ENCODE results near the gene CEP112. TPM values are rescaled to one million over a fixed set of nuclear protein-coding genes. Genes with fewer than 3 reads are reported as not detected.
"Not testable (repeated sequence)": the region's sequence is repeated elsewhere in the genome, so short reads cannot be mapped to it uniquely, and the experiment has no call there.

CEP112 gene
- total RNA-seq, 1 donor from 2014 or later, result 3.1 TPM

- ATAC-seq (no peak), DNase-seq (ENCODE audit: low spot score) (no peak)
These were observed 394.8 kb downstream of the CEP112 start for GRCh38 chr17:65797101-65797500.

GRCh38 chr17:65794572-65794971 is 397.4 kb downstream of the CEP112 start:
- ATAC-seq (peak; percentile 85), DNase-seq (ENCODE audit: low spot score) (no peak)

GRCh38 chr17:65790241-65790640 is 401.7 kb downstream of the CEP112 start:
- no peak for DNase-seq (ENCODE audit: low spot score)
- no peak for ATAC-seq

GRCh38 chr17:65787503-65787902 is 404.4 kb downstream of the CEP112 start:
- ATAC-seq, result no peak
- DNase-seq (ENCODE audit: low spot score), result no peak

- ATAC-seq (no peak), DNase-seq (ENCODE audit: low spot score) (no peak)
These were observed 405.5 kb downstream of the CEP112 start for GRCh38 chr17:65786479-65786878.

- peak; percentile 51 for ATAC-seq
- DNase-seq (ENCODE audit: low spot score), result no peak
These were observed 406.8 kb downstream of the CEP112 start for GRCh38 chr17:65785109-65785508.

- ATAC-seq (peak; percentile 56), DNase-seq (ENCODE audit: low spot score) (no peak)
These were observed 408.0 kb downstream of the CEP112 start for GRCh38 chr17:65783845-65784334.

- not testable (repeated sequence) for ATAC-seq; DNase-seq (ENCODE audit: low spot score)
These were observed 409.7 kb downstream of the CEP112 start for GRCh38 chr17:65782104-65782706.

GRCh38 chr17:65780111-65780510 is 411.8 kb downstream of the CEP112 start:
- no peak for DNase-seq (ENCODE audit: low spot score)
- ATAC-seq, result no peak

- no peak for DNase-seq (ENCODE audit: low spot score)
- no peak for ATAC-seq
These were observed 415.0 kb downstream of the CEP112 start for GRCh38 chr17:65776890-65777289.

GRCh38 chr17:65774787-65775186 is 417.1 kb downstream of the CEP112 start:
- ATAC-seq (peak; percentile 15), DNase-seq (ENCODE audit: low spot score) (no peak)

GRCh38 chr17:65772989-65773388 is 418.9 kb downstream of the CEP112 start:
- ATAC-seq (no peak), DNase-seq (ENCODE audit: low spot score) (no peak)

GRCh38 chr17:65771704-65772103 is 420.2 kb downstream of the CEP112 start:
- no peak for ATAC-seq
- DNase-seq (ENCODE audit: low spot score), result no peak

- ATAC-seq (no peak), DNase-seq (ENCODE audit: low spot score) (no peak)
These were observed 428.1 kb downstream of the CEP112 start for GRCh38 chr17:65763786-65764185.

GRCh38 chr17:65762973-65763372 is 429.0 kb downstream of the CEP112 start:
- DNase-seq (ENCODE audit: low spot score), result no peak
- ATAC-seq, result no peak

GRCh38 chr17:65759532-65759931 is 432.4 kb downstream of the CEP112 start:
- ATAC-seq, result no peak
- no peak for DNase-seq (ENCODE audit: low spot score)

GRCh38 chr17:65756760-65757159 is 435.2 kb downstream of the CEP112 start:
- no peak for ATAC-seq
- DNase-seq (ENCODE audit: low spot score), result no peak

GRCh38 chr17:65755799-65756198 is 436.1 kb downstream of the CEP112 start:
- no peak for ATAC-seq
- DNase-seq (ENCODE audit: low spot score), result no peak

GRCh38 chr17:65754630-65755029 is 437.3 kb downstream of the CEP112 start:
- DNase-seq (ENCODE audit: low spot score), result no peak
- no peak for ATAC-seq

- no peak for DNase-seq (ENCODE audit: low spot score)
These were observed 437.9 kb downstream of the CEP112 start for GRCh38 chr17:65754081-65754480.

GRCh38 chr17:65753348-65753747 is 438.6 kb downstream of the CEP112 start:
- ATAC-seq, result no peak
- no peak for DNase-seq (ENCODE audit: low spot score)

More at GRCh38 chr17:65754081-65754480, 437.9 kb downstream of the CEP112 start:
- no peak for ATAC-seq

- DNase-seq (ENCODE audit: low spot score) (no peak), ATAC-seq (no peak)
These were observed 440.7 kb downstream of the CEP112 start for GRCh38 chr17:65751263-65751662.

GRCh38 chr17:65750631-65751115 is 441.3 kb downstream of the CEP112 start:
- peak; percentile 85 for DNase-seq (ENCODE audit: low spot score)
- peak; percentile 93 for ATAC-seq

Data from left lobe of liver (tissue), 2 donors.